Inferior parietal cortex (tissue), 1 donor: ENCODE results near the gene TRAPPC8.
"Not testable (repeated sequence)": the region's sequence is repeated elsewhere in the genome, so short reads cannot be mapped to it uniquely, and the experiment has no call there.

Experiments
- DNase-seq: peaks from one replicate; pipeline ENCODE4 v3.0.0-alpha.2; 2016; ENCODE audit errors: extremely low spot score

TRAPPC8 gene

DNA sequence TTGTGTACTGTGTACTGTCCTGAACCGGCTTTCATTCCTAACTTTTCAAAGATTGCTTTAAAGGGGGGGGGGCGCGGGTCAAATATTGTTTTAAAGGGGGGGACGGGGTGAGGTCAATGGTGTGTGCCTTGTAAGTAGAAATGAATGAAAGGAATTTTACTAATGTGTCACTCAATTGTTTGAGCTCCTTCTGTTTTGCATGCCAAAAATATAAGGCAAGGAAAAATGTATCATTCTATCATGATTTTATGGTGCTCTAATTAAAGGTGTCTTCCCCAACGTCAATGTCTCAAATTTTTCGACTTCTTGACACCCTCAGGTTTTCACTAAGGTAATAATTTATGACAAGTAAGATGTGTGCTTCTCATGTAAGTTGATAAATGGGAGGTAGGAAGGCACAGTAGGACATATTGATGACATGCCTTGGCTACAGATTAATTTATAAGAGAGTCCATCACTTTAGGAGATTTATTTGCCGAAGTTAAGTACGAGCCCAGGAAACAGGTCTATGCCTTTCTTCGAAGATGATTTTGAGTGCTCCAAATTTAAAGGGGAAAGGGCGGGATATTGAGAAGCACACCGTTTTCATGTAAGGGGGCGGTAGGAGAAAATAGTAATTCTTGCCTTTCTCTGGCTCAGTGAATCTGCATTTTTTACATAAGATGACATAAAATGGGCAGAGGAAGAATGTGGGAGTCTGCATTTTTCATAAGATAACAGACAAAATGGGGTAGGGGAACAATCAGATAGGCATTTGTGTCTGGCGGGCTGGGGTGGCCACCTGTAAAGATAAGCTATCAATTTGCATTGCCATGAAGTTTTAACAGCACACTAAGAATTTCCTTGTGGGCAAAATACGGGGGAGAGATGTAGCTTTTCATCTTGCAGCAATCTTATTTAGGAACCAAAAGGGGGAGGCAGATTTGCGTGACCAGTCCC is 1.2 kb upstream of the TRAPPC8 start:
- peak; percentile 20 for DNase-seq

DNA sequence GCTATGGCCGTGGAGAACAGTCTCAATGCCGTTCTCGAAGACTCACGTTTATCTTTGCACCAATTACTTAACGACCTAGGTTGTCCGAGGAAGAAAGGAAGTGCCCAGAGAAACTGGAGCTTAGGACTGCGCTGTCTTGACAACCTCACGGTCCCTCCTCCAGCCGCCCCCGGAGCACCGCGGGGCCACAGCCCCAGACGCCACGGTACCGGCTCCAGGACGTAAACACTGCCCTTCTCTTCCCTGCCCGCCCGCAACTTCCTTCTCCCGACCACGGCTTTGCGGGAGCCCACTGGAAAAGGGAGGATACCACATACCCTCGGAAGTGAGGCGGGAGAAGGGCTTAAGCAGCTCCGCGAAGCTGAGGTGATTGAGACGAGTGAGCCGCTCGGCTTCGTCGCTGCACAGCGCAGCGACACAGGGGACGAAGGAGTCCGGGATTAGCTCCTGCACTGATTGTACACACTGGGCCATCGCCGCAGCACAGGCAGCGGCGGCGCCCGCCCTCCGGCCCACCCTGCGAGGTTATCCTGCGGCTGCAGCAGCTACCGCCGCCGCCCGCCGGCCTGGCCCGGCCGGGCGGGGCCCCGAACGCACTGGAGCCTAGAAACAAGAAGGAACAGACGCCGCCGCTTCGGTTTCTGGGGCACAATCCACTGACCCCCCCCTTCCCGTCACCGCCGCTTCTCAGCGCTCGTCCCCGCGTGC is 483 bp downstream of the TRAPPC8 start:
- DNase-seq: peak; percentile 36

DNA sequence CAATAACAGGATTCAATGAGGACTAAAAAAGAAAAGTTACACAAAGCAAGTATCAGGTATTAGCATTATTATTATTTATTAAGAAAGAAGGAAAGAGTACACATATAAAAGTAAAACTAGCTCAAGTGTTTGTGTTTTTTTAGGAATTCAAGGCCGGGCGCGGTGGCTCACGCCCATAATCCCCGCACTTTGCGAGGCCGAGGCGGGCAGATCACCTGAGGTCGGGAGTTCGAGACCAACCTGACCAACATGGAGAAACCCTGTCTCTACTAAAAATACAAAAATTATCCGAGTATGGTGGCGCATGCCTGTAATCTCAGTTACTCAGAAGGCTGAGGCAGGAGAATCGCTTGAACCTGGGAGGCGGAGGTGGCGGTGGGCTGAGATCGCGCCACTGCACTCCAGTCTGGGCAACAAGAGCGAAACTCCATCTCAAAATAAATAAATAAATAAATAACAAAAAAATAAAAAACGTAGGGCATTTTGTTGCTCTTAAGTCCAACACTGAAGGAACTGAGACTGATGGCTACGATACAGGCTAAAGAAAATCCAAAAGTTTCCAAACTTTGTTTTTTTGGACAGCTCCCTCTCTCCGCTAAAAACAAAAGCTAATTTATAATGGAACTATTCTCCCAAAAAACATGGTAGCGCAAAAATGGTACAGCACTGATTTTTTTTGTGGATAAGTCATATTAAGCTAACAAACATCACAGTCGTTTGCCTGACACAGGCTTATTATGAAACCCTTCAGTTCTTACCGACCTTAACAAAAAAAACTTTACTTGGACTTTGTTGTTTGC is 1.7 kb downstream of the TRAPPC8 start:
- DNase-seq: no peak

DNA sequence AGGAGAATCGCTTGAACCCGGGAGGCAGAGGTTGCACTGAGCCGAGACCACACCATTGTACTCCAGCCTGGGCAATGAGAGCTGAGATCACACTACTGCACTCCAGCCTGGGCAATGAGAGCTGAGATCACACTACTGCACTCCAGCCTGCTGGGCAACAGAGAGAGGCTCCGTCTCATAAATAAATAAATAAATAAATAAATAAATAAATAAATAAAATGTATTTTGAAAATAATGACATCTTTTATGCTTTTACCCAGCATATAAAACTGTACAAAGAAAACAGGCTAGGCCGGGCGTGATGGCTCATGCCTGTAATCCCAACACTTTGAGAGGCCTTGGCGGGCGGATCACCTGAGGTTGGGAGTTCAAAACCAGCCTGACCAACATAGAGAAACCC is 8.2 kb downstream of the TRAPPC8 start:
- DNase-seq: not testable (repeated sequence)

DNA sequence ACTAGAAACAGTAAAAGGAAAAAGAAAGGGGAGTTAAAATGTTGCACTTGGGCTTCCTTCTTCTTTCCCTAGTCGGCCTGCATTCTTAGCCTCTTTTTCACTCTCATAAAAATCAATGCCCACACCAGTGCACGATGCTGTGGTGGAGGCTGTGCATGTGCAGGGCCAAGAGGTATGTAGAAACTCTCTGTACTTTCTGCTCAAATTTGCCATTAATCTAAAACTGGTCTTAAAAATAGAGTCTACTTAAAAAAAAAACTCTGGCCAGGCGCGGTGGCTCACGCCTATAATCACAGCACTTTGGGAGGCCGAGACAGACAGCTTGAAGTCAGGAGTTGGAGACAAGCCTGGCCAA is 11.1 kb downstream of the TRAPPC8 start:
- DNase-seq: no peak

DNA sequence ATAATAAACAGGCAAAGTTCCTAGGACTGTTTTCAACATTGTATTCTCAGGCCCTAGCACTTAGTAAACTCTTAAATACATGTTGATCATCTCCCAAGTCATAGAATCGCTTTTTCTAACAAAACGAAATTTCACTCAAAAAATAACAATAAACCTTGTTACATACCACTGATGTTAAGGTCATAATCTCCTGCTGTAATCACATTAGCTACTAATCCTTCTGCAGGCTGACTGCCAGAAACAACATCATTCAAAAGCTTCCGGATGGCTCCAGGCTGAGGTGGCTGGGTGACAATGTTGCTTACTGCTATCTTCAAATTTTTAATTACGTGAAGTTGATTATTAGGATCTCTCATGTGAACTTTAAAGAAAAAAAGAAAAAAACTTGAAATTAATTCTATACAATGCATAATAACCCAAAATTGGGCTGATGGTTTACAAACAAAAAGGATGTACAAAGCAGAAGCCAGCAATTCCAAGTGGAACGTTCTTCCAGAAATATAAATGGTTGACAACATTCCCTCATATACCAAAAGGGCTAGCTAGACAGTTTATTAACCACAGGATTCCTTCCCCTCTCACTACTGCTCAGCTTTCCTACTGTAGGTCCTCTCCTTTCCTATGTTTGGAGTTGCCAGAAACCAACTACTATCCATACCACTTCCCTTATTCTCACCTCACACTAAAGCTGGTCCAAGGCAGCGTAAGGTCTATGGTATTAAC is 11.6 kb downstream of the TRAPPC8 start:
- no peak for DNase-seq

DNA sequence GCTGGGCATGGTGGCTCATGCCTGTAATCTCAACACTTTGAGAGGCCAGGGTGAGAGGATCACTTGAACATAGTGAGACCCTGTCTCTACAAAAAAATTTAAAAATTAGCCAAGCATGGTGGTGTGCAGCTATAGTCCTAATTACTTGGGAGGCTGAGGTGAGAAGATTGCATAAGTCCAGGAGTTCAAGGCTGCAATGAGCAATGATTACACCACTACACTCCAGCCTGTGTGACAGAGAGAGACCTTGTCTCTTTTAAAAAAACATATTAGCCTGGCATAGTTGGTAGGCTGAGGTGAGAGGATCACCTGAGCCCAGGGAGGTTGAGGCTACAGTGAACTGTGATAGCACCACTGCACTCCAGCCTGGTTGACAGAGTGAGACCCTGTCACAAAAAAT is 13.7 kb downstream of the TRAPPC8 start:
- DNase-seq: no peak

DNA sequence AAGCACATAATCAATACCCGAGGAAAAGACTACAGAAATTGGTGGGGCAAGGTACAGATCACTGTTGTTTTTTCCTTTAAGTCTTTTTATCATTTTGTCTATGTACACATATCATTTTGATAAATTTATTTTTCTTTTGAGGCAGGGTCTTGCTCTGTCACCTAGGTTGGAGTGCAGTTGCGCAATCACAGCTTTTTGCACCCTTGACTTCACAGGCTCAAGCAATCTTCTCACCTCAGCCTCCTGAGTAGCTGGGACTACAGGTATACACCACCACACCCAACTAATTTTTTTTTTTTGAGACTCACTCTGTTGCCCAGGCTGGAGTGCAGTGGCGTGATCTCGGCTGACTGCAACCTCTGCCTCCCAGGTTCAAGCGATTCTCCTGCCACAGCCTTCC is 15.9 kb downstream of the TRAPPC8 start:
- not testable (repeated sequence) for DNase-seq

DNA sequence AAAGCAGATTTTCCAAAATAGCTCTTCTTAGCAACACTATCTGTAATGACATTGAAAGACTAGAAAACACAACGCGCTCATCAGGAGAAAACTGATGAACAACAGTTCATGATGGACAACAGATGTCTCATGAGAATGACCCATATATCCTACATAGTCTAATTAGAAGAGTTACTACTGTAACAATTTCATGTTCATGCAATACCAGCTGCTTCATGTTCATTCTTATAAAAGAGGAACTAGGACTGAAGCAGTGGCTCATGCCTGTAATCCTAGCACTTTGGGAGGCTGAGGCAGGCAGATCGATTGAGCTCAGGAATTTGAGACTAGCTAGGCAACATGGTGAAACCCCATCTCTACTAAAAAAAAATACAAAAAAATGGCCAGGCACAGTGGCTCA is 22.7 kb downstream of the TRAPPC8 start:
- DNase-seq: no peak

DNA sequence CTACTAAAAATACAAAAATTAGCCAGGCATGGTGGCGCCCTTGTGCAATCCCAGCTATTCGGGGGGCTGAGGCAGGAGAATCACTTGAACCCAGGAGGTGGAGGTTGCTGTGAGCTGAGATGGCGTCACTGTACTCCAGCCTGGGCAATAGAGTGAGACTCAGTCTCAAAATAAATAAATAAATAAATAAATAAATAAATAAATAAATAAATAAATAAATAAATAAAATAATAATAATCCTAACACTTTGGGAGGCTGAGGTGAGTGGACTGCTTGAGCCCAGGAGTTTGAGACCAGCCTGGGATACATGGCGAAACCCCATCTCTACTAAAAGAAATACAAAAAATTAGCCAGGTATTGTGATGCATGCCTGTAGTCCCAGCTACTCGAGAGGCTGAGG is 23.6 kb downstream of the TRAPPC8 start:
- DNase-seq: not testable (repeated sequence)

DNA sequence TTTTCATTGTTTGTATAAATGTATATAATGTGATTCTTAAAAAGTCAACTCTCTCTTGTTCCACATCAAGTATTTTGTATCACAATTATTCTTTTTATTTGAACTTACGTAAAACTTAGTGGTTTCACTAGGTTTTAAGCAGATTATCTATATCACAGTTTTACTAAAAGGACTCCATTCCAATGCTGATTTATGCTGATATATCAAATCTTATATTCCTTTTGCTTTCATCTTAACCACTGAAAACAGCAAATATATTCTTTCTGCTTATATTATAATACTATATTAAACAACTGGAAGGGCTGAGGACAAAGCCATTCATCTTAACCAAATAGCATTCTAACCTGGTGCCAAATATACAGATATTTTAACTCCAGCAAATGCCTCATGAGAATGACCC is 24.2 kb downstream of the TRAPPC8 start:
- no peak for DNase-seq

DNA sequence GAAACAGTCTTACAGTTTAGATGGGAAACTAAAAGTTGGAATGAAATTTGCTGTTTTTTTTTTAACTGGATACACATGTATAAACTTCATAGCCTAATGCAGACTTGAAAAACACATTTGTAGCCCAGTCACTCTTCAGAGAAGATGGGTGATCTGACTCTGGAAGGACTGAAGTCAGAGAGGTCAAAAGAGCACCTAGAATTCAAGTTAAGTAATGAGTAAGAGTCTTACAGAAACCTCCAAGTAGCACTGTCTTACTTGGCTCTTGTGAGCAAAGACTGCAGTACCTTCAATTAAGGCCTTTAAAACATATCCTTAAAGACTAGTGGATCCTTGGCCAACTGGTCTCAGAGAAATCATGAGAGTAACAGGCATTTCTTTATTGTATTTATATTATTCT is 41.9 kb downstream of the TRAPPC8 start:
- no peak for DNase-seq

DNA sequence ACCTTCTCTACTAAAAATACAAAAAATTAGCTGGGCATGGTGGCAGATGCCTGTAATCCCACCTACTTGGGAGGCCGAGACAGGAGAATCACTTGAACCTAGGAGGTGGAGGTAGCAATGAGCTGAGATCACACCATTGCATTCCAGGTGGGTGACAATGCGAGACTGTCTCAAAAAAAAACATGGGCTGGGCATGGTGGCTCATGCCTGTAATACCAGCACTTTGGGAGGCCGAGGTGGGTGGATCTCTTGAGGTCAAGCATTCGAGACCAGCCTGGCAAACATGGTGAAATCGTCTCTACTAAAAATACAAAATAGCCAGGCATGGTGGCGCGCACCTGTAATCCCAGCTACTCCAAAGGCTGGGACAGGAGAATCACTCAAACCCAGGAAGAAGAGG is 43.2 kb downstream of the TRAPPC8 start:
- DNase-seq: not testable (repeated sequence)

DNA sequence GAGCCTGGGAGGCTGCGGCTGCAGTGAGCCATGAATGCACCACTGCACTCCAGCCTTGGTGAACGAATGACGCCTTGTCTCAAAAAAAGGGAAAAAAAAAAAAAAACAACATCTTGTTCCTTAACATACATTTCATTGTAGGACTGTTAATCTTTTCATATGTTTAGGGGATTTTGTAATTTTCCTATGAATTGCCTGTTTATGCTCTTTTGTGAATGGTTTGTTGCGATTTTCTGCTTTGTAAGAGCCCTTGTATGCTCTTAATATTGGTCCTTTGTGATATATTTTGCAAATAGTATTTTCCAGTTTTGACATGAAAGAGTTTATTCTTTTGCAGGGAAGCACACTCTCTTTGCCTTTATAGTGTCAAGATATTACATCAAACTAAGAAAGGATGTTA is 50.0 kb downstream of the TRAPPC8 start:
- DNase-seq: no peak

DNA sequence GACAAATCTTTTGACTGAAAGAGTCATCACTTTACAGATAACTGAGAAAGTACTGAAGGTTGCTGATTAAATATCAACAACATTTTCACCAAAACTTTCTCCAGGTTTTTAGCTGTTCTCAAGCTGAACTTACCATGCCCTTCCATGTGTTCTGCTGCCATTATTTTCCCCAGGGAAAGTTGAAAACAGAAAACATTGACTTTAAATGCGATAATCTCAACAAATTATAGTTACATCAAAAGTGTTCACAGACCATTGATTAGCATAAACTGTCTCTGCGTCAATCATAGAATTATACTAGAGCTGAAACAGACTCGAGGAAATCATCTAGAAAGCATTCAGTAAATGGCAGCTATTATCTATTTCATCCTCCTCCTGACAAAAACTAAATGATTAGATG is 51.4 kb downstream of the TRAPPC8 start:
- DNase-seq: no peak

DNA sequence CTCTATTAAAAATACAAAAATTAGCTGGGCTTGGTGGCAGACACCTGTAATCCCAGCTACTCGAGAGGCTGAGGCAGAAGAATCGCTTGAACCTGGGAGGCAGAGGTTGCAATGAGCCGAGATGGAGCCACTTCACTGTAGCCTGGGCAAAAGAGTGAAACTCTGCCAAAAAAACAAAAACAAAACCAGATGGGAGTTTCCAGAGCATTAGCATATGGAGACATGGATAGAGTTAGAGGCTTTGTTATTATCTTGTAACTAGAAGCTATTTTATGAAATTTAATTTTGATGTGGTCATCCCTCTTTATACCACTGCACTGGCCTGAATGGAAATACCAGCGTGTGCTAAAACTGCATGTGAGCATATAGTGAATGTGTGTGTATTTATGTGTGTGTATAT is 58.9 kb downstream of the TRAPPC8 start:
- DNase-seq: no peak

DNA sequence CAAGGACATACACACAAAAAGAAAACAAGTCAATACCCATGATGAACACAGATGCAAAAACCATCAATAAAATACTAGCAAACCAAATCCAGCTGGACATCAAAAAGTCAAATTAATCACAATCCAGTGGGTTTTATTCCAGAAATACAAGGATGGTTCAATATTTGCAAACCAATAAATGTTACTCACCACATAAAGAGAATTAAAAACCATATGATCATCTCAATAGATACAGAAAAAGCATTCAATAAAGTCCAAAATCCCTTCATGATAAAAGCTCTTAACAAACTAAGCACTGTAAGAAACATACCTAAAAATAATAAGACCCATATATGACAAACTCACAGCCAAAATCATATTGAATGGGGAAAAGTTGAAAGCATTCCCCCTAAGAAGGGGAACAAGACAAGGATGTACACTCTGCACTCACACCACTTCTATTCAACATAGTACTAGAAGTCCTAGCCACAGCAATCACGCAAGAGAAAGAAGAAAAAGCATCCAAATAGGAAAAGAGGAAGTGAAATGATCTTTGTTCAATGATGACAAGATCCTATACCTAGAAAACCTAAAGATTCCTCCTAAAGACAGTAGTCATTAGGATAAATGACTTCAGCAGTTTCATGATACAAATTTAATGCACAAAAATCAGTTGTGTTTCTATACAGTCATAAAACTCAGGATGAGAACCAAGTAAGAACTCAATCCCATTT is 62.6 kb downstream of the TRAPPC8 start:
- DNase-seq: no peak

DNA sequence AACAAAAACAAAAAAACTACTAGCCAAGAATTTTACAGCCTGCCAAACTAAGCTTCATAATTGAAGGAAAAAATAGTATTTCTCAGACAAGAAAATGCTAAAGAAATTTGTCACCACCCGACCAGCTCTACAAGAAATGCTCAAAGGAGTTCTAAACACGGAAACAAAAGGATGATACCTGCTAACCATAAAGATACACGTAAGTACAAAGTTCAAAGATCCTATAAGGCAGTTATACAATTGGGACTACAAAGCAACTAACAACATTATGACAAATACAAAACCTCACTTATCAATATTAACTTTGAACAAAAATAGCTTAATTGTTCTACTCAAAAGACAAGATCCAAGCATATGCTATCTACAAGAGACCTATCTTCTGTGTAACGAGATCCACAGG is 64.6 kb downstream of the TRAPPC8 start:
- DNase-seq: no peak

DNA sequence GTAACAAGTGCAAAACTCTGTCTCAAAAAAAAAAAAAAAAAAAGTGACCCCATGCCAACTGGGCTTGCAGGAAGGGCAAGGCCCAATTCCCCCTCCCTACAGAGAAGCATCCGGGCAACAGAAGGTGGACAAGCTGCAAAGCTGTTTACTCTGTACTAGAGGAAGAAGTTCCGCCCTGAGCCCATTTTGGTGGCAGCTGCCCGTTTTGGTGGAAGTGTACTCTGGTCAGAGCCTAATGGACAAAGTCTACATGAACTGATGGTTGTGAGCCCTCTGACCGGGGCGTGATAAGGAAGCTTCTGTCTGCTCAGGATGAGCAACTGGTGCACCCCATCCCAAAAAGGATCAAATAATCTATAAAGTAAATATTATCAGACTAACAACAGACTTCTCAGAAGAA is 65.0 kb downstream of the TRAPPC8 start:
- DNase-seq: no peak

DNA sequence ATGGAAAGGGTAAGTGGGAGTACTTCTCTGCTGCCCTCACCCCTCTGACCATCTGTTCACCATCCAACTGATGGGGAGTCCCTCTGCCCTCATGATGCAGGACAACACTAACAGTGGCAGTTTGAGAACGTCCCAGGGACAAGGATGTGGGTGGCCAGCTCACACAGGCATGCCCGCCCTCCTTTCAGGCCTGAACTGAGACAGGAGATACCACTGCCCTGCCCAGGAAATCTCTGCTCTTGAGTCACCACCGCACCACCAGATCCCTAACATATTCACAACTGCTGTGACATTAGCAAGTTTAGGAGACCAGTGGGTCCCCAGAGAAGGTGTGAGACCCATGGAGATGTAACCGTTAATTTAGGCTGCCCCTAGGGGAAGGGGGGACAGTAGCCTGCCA is 66.2 kb downstream of the TRAPPC8 start:
- no peak for DNase-seq

DNA sequence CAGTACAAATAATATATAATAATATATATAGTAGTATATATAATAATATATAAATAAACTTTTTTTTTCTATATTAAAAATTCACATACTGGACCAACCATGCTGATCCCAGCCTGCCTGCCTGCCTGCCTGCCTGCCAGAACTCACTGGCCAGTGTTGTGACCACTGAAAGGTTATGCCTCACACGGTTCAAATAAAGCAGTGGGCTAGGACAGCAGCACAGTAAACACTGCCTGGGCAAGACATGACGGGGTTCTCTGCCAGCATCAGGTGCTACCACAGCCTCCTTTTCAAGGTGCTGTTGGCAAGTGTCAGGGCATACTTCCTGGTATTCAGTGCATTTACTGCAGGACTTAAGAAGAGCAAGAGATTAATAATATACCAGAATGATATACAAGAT is 67.6 kb downstream of the TRAPPC8 start:
- no peak for DNase-seq
